Osteocyte (in vitro differentiated cells): ENCODE measurements around the gene USP49. TPM values are rescaled to one million over a fixed set of nuclear protein-coding genes. Genes with fewer than 3 reads are reported as not detected.
"Not testable (repeated sequence)": the region's sequence is repeated elsewhere in the genome, so short reads cannot be mapped to it uniquely, and the experiment has no call there.

ENCODE experiments used
- DNase-seq: peaks from one replicate; pipeline ENCODE4 v3.0.0; 2021; ENCODE audit warnings: mixed read lengths; ENCODE audit not compliant: unreplicated experiment; ENCODE audit errors: extremely low spot score
- H3K27ac Mint-ChIP-seq: one replicate; pipeline ENCODE4 v1.8.0; 2021; ENCODE audit warnings: mild to moderate bottlenecking, mixed read lengths; ENCODE audit not compliant: unreplicated experiment
- H3K27me3 Mint-ChIP-seq: one replicate; pipeline ENCODE4 v1.8.0; 2021; ENCODE audit warnings: mixed read lengths; ENCODE audit not compliant: unreplicated experiment
- H3K36me3 Mint-ChIP-seq: one replicate; pipeline ENCODE4 v1.8.0; 2021; ENCODE audit warnings: mixed read lengths; ENCODE audit not compliant: unreplicated experiment
- H3K4me1 Mint-ChIP-seq: one replicate; pipeline ENCODE4 v1.8.0; 2021; ENCODE audit warnings: mixed read lengths; ENCODE audit not compliant: unreplicated experiment
- H3K4me3 Mint-ChIP-seq: one replicate; pipeline ENCODE4 v1.8.0; 2021; ENCODE audit warnings: mild to moderate bottlenecking, moderate library complexity, mixed read lengths; ENCODE audit not compliant: unreplicated experiment
- H3K9me3 Mint-ChIP-seq: one replicate; pipeline ENCODE4 v1.8.0; 2021; ENCODE audit warnings: mixed read lengths; ENCODE audit not compliant: unreplicated experiment
- CTCF ChIP-seq: fragments of 200-600 bp; sonication (generic); IDR thresholded peaks from 2 replicates; pipeline ENCODE4 v1.5.0; 2021; ENCODE audit warnings: antibody characterized with exemption, mild to moderate bottlenecking, moderate library complexity
- total RNA-seq: library from RNA; stranded (reverse); gene quantifications from 2 replicates; pipeline ENCODE4 v1.2.1, GENCODE V29; 2021

The USP49 gene
- total RNA-seq, 1 donor from 2014 or later: 5.2 TPM

GRCh38 chr6:41814629-41815028 lies 80.5 kb downstream of the USP49 start:
- H3K36me3 Mint-ChIP-seq: no peaks in the 10 kb centered on the region
- H3K9me3 Mint-ChIP-seq: no peaks in the 10 kb centered on the region
- no peak for DNase-seq
- no peak overlapping the region for H3K4me3 Mint-ChIP-seq
- H3K27ac Mint-ChIP-seq: no peak overlapping the region
- peaks cover 4% of the 10 kb centered on the region for H3K4me1 Mint-ChIP-seq
- no peak for TF ChIP-seq CTCF
- no peaks in the 10 kb centered on the region for H3K27me3 Mint-ChIP-seq

- Mint-ChIP-seq H3K27ac (no peak overlapping the region), H3K36me3 (no peaks in the 10 kb centered on the region), H3K9me3 (no peaks in the 10 kb centered on the region), H3K4me1 (peaks cover 4% of the 10 kb centered on the region), H3K27me3 (no peaks in the 10 kb centered on the region), H3K4me3 (no peak overlapping the region)
- no peak for DNase-seq
- TF ChIP-seq CTCF: no peak
These were observed 81.2 kb downstream of the USP49 start for GRCh38 chr6:41813956-41814355.

GRCh38 chr6:41813469-41813868 lies 81.7 kb downstream of the USP49 start:
- H3K9me3 Mint-ChIP-seq: no peaks in the 10 kb centered on the region
- no peaks in the 10 kb centered on the region for H3K27me3 Mint-ChIP-seq
- no peaks in the 10 kb centered on the region for H3K36me3 Mint-ChIP-seq
- no peak for DNase-seq
- H3K27ac Mint-ChIP-seq: no peak overlapping the region
- no peak for TF ChIP-seq CTCF
- peaks cover 4% of the 10 kb centered on the region for H3K4me1 Mint-ChIP-seq
- H3K4me3 Mint-ChIP-seq: no peak overlapping the region

GRCh38 chr6:41811946-41812345 lies 83.2 kb downstream of the USP49 start:
- H3K4me1 Mint-ChIP-seq, H3K9me3 Mint-ChIP-seq, DNase-seq, H3K27me3 Mint-ChIP-seq, H3K27ac Mint-ChIP-seq, H3K36me3 Mint-ChIP-seq, H3K4me3 Mint-ChIP-seq: not testable (repeated sequence)

GRCh38 chr6:41811095-41811494 lies 84.1 kb downstream of the USP49 start:
- Mint-ChIP-seq H3K27me3 (no peaks in the 10 kb centered on the region), H3K4me1 (peaks cover 2% of the 10 kb centered on the region)
- no peak for TF ChIP-seq CTCF

More at GRCh38 chr6:41811095-41811494, 84.1 kb downstream of the USP49 start:
- Mint-ChIP-seq H3K36me3 (no peaks in the 10 kb centered on the region), H3K27ac (no peak overlapping the region), H3K4me3 (no peak overlapping the region), H3K9me3 (no peaks in the 10 kb centered on the region)
- DNase-seq: no peak
